GM12874 (cell line): ENCODE data around the gene MARF1.

Experiments used
- CTCF ChIP-seq: IDR thresholded peaks from 2 replicates; pipeline ENCODE4 v1.5.1; 2011; ENCODE audit warnings: low read depth, mild to moderate bottlenecking, control low read depth, low read length, moderate library complexity; ENCODE audit not compliant: insufficient read depth

Gene MARF1

DNA sequence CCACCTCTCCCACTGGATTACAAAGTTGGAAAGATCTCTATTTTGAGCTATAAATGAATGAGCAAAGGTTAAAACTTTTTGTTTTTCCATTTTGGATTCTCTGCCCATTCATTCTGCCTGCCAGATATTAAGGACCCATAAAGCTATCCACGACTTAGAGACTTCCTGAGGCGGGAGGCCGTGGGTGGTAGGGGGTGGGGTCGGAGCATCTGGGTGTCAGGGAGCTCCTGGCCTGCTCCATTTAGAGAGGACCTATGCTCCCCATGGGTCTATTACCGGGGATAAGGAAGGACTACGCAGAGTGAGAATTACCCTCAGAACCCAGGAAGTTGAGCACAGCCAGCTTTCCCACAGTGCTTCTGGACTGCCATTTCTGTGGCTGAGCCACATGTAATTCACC, 45.8 kb downstream of the MARF1 start:
- no peak for TF ChIP-seq CTCF

GRCh38 chr16:15594711-15595320, 48.1 kb downstream of the MARF1 start:
- TF ChIP-seq CTCF: no peak

GRCh38 chr16:15593235-15593634, 49.7 kb downstream of the MARF1 start:
- TF ChIP-seq CTCF: no peak

- TF ChIP-seq CTCF: no peak
Measured at GRCh38 chr16:15592324-15592723, 50.6 kb downstream of the MARF1 start.

DNA sequence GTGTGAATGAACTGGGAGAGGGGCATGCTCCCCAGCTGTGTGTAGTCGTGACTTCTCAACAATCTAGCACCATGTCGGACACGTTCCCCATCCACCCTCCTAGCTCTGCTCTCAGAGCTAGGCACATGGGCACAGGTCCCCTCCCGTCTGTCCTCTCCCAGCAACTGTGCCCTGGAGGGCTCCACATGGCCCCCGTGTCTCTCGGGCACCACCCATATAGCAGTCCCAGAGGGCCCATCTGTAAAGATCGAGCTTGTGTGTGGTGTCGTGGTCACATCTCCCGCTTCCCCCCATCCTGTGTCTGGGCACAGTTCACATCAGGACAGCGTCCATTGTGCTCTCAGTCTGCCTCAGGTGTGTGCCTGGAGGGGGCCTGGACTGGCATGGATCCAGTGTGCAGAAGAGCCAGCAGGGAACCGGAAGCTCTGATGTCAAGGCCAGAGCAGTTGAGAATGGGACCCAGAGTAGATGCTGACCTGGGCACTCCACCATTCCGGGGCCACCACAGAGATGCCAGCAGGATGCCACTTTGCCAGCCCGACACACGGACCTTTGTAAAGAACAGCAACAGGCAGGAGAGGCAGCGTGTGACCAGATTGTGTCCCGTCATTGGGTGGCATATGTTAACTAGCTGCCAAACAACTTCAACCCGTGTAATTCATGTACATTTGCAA, 55.7 kb downstream of the MARF1 start:
- TF ChIP-seq CTCF: no peak

DNA sequence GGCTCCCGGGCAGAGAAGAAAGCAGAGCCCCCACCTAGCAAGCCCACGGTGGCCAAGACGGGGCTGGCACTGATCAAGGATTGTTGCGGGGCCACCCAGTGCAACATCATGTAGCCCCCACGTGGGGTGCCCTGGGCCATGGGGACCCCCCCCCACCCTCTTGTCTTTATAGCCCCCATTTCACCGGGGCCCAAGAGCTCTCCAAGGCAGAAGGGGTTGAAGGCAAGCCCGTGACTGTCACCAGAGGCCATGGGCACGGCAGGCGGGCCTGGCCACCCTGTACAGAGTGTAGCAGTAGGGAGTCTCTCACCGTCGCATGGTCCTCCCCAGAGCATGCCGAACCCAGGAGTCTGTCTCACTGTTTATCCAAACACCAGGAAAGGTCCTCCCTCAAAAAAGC, 56.2 kb downstream of the MARF1 start:
- no peak for TF ChIP-seq CTCF

- TF ChIP-seq CTCF: no peak
Measured at GRCh38 chr16:15585956-15586355, 57.0 kb downstream of the MARF1 start.

- no peak for TF ChIP-seq CTCF
Measured at GRCh38 chr16:15583526-15583925, 59.4 kb downstream of the MARF1 start.
